HL-60 (cell line): ENCODE data around the gene PKP4.
A peak's percentile ranks its signal among the peaks of the same experiment; 100 is the strongest.

Experiments
- DNase-seq, 2 experiments: peaks; one replicate each; pipeline ENCODE4 v3.0.0-alpha.2; 2010 to 2020; ENCODE audit warnings: low read depth in 1 of 2, low spot score in 1 of 2
- H3K27ac ChIP-seq: fragments of 250-450 bp; sonication (Bioruptor Pico); replicated peaks from 2 replicates; pipeline ENCODE4 v1.5.1; 2020; ENCODE audit warnings: mild to moderate bottlenecking, moderate library complexity
- H3K27me3 ChIP-seq: fragments of 250-450 bp; sonication (Bioruptor Pico); 2 replicates; pipeline ENCODE4 v1.5.1; 2021; ENCODE audit warnings: mild to moderate bottlenecking, moderate library complexity; ENCODE audit not compliant: insufficient read depth, poor library complexity, severe bottlenecking
- H3K4me3 ChIP-seq: replicated peaks from 2 replicates; pipeline ENCODE4 v1.5.1; 2011; ENCODE audit warnings: mild to moderate bottlenecking, control low read depth, low read length; ENCODE audit not compliant: insufficient read depth
- CTCF ChIP-seq: IDR thresholded peaks from one replicate; pipeline ENCODE4 v1.5.1; 2011; ENCODE audit warnings: low read length, control low read depth, inconsistent platforms; ENCODE audit not compliant: insufficient read depth
- GABPA ChIP-seq: IDR thresholded peaks from 2 replicates; pipeline ENCODE4 v1.6.1; 2012; ENCODE audit warnings: low read depth
- POLR2AphosphoS5 ChIP-seq: IDR thresholded peaks from 2 replicates; pipeline ENCODE4 v1.6.1; 2012; ENCODE audit warnings: low read depth
- SPI1 ChIP-seq: IDR thresholded peaks from 2 replicates; pipeline ENCODE4 v1.6.1; 2012; ENCODE audit warnings: low read depth, mild to moderate bottlenecking, borderline replicate concordance
- TF ChIP-seq, protein P1 (sequence below): IDR thresholded peaks from 2 replicates; pipeline ENCODE4 v1.6.1; 2012; ENCODE audit warnings: low read depth; ENCODE audit not compliant: insufficient replicate concordance

The PKP4 gene

GRCh38 chr2:158715357-158715756 lies 258.6 kb downstream of the PKP4 start:
- H3K4me3 ChIP-seq = no peak overlapping the region
- H3K27me3 ChIP-seq = no peaks in the 10 kb centered on the region
- no peak for DNase-seq
- TF ChIP-seq POLR2AphosphoS5 = no peak
- TF ChIP-seq, protein P1, sequence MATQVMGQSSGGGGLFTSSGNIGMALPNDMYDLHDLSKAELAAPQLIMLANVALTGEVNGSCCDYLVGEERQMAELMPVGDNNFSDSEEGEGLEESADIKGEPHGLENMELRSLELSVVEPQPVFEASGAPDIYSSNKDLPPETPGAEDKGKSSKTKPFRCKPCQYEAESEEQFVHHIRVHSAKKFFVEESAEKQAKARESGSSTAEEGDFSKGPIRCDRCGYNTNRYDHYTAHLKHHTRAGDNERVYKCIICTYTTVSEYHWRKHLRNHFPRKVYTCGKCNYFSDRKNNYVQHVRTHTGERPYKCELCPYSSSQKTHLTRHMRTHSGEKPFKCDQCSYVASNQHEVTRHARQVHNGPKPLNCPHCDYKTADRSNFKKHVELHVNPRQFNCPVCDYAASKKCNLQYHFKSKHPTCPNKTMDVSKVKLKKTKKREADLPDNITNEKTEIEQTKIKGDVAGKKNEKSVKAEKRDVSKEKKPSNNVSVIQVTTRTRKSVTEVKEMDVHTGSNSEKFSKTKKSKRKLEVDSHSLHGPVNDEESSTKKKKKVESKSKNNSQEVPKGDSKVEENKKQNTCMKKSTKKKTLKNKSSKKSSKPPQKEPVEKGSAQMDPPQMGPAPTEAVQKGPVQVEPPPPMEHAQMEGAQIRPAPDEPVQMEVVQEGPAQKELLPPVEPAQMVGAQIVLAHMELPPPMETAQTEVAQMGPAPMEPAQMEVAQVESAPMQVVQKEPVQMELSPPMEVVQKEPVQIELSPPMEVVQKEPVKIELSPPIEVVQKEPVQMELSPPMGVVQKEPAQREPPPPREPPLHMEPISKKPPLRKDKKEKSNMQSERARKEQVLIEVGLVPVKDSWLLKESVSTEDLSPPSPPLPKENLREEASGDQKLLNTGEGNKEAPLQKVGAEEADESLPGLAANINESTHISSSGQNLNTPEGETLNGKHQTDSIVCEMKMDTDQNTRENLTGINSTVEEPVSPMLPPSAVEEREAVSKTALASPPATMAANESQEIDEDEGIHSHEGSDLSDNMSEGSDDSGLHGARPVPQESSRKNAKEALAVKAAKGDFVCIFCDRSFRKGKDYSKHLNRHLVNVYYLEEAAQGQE = no peak
- TF ChIP-seq CTCF = no peak
- no peak overlapping the region for H3K27ac ChIP-seq

DNA sequence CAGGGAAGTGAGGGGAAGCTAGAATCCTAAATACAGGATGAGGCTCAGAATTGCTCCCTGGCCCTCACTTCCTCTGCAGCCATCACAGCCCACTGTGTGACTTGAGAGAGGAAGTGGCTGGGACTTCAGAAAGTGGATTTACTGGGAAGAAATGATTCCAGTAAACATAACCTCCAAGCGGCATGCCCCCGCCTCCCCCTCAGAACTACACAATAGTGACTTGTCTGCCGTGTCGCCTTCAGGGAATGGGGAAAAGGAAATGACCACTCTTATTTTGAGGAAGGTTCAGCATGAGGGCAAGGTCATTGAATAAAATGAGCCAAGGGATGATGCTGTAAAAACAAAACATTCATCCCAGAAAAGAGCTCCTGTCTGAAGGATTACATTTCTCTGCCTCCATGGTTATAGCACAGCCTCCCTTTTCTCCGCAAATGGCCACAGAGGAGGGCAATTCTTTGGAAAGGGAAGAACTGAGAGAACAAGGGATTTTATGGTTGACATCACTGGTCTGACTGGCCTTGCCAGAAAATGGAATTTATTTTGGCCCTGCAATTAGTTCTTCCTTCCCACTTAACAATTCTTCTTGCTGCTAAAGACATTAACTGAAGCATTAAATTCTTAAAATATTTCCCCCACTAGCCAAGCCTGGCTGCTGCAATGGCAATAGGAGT lies 259.5 kb downstream of the PKP4 start:
- TF ChIP-seq SPI1 (peak; percentile 34; the same call in 1 of the 2 replicates), POLR2AphosphoS5 (no peak)
- Histone ChIP-seq H3K27me3 (no peaks in the 10 kb centered on the region), H3K4me3 (no peak overlapping the region), H3K27ac (no peak overlapping the region)
- DNase-seq = no peak

- no peak for DNase-seq
- H3K4me3 ChIP-seq = no peak overlapping the region
- H3K27me3 ChIP-seq = no peaks in the 10 kb centered on the region
- TF ChIP-seq CTCF = no peak
- TF ChIP-seq, protein P1 = no peak
- no peak for TF ChIP-seq GABPA
- TF ChIP-seq POLR2AphosphoS5 = no peak
- no peak for TF ChIP-seq SPI1
- H3K27ac ChIP-seq = no peak overlapping the region
Measured at GRCh38 chr2:158716921-158717320, 260.2 kb downstream of the PKP4 start.

GRCh38 chr2:158717366-158718195 lies 260.8 kb downstream of the PKP4 start:
- TF ChIP-seq SPI1 (no peak), GABPA (no peak), POLR2AphosphoS5 (no peak), CTCF (no peak)
- TF ChIP-seq, protein P1 = no peak
- Histone ChIP-seq H3K27me3 (no peaks in the 10 kb centered on the region), H3K27ac (no peak overlapping the region), H3K4me3 (no peak overlapping the region)
- DNase-seq = no peak
